HG02763 (cell line): ENCODE data around the gene MRPL24.

Experiments used
- ATAC-seq: cut with Tn5 transposase; IDR thresholded peaks from one replicate; pipeline ENCODE4 v1.9.1; 2021; ENCODE audit warnings: mild to moderate bottlenecking, moderate library complexity; ENCODE audit not compliant: unreplicated experiment

The MRPL24 gene

DNA sequence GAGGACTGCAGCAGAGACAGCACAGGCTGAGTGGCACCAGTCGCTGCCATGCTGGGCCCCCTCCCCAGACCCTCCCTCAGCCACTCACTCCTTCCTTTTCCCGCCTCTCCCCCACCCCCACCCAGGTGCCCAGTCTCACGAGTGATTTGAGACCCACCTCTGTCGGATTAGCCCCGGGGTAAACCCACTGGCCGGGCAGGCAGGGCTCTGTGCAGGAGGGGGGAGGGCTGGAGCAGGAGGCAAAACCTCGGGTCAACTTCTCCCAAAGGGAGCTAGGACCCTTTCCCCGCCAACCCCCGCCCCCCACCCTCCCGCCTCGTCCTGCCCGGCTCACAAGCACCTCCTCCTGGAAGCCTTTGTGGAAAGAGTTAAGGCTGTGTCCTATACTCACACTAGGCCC is 3.5 kb upstream of the MRPL24 start:
- ATAC-seq = no peak

DNA sequence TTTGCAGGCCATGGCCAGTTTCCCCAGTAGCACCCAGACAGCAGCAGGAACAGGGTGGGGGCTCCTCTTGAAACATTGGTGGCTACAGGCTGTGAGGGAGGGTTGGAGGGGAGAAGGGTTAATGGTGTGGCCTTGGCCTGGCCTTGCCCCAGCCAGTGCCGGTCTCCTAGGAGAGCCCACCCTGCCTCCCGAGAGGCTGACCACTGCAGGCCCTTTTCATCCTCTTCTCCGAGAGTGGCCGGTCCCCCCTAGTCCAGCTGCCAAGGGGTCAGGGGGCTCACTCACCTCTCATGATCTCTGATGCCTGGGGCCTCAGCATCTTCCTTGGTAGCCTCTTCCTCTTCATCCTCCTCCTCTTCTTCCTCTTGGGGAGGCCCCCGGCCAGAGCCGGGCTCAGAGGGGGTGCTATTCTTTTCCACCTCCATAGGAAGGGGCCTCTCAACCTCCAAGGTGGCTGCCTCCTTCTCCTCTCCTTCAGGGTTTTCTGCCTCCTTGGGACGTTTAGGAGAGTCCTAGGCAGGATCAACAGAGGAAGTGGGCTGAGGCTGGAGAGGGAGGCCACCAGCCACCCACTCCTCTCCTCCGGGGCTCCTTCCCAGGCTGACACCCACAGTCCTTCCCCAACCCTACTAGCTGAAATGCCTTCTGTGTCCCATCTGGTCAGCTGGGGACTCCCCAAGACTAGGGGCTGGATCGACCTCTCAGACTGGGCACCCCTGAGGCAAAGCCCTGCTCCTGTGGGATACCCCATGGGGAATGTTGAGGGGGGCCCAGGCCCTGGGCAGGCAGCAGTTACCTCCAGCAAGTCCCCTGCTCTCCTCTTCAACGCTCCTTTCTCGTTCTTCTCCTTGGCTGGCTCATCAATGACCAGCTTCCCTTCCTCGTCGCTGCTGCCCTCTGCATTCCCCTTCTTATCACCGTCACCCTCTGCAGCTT is 2.7 kb upstream of the MRPL24 start:
- no peak for ATAC-seq

DNA sequence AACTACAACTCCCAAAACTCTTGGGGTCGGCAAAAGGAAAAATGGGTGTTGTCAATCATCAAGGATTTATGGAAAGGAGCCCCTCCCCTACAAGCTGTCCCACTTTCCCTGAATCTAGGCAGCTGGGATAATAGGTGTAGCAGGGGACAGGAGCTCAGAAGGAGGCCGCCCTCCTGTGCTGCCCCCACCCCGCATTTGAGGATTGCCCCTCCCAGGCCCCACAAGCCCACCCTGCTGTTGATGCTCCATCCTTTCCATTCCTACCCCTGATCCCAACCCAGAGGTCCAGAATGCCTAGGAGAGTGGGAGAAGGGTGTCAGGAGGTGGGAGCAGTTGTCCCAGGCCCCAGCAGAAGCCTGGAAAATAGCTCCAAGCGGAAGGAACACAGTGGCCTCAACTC is 1.9 kb upstream of the MRPL24 start:
- ATAC-seq = no peak

DNA sequence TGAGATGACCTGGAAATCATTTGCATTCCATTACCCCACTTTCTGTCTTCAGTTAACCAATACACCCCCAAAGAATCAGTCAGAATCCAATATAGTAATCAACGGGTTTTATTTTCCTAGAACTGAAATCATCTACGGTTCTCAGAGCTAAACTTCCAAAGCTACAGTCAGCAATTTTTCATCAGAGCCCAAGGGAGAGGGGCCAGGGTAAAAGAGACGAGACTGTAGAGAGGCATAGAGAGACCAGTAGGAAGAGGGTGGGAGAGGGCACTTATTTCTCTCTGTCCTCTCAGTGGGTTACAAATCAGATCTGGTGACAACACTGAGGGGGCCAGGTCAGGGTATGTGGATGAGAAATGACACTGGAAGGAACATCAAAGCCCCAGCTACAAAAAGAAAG is 1.1 kb upstream of the MRPL24 start:
- no peak for ATAC-seq

DNA sequence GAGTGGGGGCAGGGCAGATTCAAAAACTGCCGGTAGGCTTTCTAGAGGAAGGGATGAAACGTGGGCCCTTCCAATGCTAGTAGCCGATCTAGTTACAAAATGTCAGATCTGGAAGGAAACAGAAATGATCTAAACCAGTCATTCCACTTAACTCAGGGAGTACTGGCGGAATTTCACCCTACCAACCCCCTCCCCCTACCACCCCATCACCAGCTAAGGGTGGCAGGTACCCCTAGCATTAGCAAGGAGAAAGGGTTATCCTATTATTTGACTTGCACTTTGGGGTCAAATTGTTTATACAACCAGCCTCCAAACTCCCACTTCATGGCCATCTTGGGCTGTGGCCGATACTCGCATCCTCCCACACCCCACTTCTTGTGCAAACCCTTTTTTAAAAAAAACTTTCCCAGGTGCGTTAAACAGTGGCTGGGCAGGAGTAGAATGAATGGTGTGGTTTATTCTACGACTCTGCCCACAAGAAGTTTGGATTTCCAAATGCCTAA is 644 bp upstream of the MRPL24 start:
- ATAC-seq = no peak

DNA sequence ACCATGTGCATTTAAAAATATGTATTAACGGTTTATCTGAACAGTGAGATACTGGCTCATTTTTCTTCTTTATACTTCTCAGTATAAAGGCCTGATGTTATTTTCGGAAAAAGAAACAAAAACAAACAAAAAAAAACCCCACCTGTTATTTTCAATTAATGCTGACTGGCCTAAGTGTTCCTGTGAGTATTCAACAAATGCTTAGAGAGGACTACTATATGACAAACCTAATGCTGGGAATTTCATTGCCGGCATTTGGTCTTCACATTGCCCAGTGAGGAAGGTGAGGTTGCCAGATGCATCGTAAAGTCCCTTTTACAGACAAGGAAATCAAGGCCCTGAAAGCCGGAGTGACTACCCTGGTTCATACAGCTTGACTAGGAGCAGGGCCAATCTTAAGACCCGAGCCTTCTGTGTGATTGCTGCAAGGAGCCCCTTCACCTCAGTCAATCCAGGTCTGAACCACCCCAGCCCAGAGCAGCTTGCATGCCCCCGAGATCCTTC is 599 bp downstream of the MRPL24 start:
- no peak for ATAC-seq

DNA sequence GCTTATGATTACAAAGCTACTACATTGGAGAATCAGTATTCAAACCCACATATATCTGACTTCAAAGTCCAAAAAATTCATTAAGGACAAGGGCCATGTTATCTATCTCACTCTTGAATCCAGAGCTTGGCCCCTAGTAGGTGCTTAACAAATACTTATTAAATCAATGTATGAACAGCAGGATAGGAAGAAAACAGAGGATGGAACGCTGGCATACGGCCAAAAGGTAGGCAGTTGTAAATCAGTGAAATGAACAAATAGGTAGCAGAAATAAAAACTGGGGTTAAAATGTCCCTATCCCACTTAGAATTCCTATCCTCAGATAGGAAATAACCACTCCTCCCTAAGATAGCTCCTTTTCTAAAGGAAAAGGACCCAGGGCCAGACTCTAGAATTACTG is 2.0 kb downstream of the MRPL24 start:
- ATAC-seq = no peak

DNA sequence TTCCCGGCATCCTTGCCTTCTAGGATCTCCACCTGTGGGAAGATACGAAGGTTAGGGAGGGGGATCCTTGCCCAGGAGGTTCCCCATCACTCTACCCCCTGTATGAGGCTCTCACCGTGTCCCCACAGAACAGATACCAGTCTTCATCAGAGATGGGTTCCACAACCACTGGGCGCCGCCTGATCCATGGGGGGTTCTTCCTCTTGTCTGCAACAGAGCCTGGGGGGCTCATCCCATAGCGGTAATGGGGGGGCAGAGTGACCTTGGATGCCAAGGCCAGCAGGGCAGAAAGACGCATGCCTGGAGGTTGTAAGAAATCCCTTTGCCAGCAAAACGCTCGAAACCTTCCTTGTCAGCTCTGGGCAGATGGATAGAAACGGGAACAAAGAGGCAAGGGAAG is 2.5 kb downstream of the MRPL24 start:
- no peak for ATAC-seq

DNA sequence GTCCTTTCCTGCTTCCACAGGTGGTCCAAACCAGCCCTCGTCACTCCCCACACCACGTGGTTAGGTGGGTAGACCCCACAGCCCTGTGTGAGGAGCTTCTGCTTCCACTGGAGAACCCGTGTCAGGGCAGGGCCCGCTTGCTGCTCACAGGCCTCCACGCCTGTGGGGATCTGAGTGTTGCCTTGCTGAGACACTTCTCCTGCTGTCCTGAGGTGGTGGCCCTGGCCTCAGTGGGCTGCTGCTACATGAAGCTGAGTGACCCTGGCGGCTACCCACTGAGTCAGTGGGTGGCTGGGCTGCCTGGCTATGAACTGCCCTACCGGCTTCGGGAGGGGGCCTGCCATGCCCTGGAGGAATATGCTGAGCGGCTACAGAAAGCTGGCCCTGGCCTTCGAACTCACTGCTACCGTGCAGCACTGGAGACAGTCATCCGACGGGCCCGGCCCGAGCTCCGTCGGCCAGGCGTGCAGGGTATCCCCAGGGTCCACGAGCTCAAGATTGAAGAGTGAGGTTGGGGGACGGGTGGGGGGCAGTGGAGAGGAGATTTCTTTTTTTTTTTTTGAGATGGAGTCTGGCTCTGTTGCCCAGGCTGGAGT is 6.8 kb downstream of the MRPL24 start:
- ATAC-seq = no peak

DNA sequence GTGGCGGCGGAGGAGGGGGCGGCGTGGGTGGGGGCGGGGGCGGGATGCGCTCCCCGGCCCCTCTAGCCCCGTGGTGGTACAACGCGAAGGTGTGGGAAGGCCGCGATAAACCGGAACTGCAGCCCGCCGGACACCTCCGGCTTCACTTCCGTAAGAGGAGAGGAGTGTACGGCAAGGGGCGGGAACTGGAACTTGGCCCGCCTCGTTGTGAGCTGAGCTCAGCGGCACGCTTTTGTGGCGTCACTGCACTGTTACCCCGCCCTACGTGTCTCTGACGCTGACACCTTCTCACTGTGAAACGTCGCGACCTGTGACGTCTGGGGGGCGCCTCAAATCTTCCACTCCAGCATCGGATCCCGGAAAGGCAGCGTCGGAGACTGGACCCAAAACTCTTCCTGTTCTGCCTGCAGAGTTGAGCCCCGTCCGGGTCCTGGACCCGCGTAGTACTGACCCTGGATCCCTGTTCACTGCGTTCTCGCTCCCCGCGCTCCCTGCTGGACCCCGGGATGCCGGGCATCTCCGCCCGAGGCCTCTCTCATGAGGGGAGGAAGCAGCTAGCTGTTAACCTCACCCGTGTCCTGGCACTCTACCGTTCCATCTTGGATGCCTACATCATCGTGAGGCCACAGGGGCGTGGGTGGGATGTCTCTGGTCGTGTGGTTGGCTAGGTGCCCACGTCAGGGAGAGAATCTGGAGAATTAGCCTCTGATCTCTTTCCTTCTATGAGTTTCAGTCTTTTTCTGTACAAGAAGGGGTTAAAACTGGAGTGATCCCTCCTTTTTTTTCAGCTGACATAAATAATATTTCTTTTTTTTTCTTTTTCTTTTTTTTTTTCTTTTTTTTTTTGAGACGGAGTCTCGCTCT is 12.1 kb downstream of the MRPL24 start, which contains the start of gene ISG20L2:
Gene ISG20L2, minus strand, starts transcription at position 168 of the 864 bp plus-strand sequence. CDS start 1,114 bp downstream, outside the sequence.
- peak; percentile 87 for ATAC-seq

DNA sequence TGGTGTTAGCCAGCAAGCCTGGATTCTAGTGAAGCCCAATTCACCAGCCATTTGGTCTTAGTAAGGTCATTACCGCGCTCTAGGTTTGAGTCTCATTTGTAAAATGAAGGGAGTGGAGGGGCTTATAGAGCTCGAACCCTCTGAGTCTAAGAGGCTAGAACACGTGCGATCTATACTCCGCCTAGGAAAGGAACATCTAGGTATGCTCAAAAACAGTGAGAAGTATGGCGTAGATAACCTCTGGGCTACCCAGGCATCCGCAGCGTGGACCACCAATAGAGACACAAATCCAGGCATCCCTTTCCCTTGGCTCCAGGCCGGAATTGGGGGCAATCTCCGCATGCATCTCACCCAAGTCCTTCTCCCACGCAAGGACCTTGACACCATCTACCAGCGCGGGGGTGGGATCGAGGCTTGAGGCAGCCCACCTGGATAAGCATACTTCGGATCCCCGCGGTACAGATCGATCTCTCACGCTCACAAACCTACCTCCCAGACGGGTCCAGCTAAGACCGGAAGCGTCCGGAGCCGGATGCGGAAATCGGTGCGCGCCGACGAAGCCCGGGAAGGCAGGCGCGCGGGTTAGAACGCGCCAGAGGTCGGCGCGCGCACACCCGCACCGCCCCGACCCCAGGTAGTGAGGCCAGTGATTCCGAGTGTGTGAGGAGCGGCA is 12.8 kb downstream of the MRPL24 start, which contains the start of gene METTL25B:
Gene METTL25B, plus strand, starts transcription at position 544 of the 673 bp plus-strand sequence. CDS start 636 bp downstream, outside the sequence.
- ATAC-seq = peak; percentile 53

DNA sequence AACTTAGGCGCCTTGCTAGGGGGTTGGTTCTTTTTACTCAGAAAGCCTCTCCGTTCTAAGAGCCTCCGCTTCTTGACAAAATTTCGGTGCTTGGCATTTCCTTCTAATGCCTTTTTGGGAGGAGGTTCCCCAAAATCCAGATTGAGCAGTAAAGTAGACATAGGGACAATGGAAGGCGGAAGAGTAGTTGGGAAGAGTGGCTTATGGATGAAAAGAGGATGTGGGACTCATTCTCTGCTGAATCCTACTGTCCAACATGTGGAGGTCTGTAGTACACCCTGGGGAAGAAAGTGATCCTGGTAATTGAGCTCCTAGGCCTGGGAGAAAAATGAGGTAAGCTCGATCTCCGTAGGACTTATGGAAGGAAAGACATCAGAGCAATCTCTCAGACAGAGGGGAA is 13.4 kb downstream of the MRPL24 start:
- ATAC-seq = no peak

DNA sequence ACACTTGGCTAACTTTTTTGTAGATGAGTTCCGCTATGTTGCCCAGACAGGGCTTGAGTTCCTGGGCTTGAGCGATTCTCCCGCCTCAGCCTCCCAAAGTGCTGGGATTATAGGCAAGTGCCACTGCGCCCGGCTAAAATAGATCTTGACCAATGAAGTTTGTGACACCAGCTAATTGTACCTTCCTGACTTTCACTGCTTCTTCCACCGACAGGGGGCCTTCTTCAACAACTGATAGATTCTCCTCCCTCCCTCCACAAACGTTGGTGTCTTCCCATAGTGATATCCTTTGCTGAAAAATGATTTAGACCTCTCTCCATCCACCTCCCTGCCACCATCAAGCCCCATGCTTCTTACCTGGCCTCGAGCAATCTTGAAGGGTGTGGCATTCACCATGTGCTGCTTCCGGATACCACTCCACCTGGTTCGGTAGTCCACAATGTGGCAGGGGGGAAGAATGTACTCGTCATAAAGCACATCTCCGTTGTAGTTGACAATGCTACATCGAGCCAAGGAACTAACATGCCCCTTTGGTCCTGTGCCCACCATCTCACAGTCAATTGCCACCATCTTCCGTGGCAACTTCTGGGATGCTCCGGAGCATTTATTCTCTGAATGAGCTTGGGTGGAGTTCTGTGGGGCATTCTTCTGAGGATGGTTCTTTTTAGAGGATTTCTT is 14.2 kb downstream of the MRPL24 start:
- ATAC-seq = no peak

DNA sequence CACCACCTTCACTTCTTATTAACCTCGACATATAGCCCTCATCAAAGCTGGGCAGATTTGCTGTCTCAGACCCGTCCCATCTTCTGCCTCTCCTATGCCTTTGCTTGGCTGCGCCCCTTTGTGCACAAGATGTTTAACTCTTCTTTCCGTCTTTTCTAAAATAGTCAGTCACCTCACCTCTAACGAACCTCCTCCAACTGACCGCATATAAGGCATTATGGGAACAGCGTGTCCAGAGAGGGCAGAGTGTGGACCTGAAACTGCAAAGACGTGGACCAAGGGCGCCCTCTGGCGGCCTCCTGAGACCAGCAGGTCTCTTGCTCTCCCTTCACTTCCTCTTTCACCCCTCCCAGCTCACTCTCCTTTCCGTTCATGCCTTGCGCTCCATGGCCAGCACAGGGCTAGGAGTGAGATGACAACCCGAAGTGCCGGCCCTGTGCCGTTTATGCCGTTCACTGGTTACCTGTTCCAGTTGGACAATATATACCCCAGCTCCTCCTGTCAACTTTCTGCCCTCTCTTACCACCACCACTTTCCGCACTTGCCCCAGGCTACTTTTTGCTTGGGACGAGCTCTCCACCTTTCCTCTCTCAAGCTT is 15.1 kb downstream of the MRPL24 start:
- ATAC-seq = no peak

DNA sequence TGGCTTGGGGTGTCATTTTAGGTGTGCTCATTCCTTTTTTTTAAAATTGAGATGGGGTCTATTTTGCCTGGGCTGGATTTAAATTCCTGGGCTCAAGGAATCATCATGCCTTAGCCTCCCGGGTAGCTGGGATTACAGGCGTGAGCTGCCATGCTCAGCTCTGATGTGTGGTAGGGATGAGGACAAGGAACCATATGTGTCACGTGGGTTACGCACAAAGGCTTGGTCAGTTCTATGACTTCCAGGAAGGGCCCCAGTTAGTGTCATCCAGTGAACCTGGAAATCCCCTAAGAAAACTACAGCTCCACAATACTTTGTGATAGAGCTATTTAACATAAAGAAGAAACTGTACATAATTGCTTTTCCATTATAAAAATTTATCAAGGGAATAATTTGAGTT is 19.4 kb downstream of the MRPL24 start:
- no peak for ATAC-seq

DNA sequence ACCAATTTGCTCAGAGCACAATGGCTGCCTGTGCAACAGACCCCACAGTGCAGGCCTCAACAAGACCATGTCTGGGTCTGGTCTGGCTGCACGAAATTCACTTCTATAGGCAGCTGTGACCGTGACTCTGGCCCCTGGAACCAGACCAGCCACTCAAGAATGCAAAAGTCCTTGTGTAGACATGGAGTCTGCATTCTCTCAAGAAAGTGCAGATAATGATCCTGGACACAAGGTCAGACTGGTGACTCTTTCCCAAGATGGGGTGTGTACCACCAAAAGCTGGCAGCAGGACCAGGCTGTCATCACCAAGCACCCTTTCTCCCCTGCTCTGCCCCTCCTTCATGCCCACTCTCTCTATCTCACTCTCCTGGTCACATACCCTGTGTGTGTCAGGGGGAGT is 19.8 kb downstream of the MRPL24 start:
- ATAC-seq = no peak

DNA sequence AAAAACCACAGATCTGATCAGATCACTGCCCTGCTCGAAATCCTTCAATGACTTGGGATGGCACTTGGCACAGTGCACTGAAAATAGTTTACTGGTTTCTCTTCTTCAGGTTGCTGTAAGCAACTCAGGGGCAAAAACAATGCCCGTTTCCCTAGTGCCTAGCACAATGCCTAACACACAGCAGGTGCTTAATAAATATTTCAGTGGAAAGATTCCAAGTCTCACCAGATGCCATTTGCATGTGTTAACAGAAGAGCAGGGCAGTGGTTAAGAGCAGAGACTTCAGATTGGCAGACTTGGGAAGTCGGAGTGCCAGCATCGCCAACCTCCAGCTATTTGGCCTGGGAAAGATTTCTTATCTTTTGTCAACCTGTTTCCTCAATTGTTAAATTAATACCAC is 23.5 kb downstream of the MRPL24 start:
- ATAC-seq = no peak

DNA sequence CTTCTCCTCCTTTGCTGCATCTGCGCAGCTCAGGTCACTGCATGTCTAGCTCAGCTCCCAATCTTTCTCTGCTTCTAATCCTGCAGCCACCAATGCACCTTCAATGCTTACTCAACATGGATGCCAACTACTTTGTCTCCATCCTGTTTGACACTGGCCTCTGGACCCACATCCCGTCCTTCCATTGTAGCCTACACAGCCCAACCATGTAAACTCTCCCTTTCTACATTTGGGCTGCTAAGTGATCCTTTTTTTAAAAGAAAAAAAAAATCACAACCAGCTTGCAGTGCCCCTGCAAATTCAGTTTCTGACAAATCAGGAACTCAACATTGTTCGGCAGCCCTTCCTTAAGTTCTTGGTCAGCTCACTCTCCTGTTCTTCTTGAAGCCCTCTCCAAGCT is 26.1 kb downstream of the MRPL24 start:
- ATAC-seq = no peak

DNA sequence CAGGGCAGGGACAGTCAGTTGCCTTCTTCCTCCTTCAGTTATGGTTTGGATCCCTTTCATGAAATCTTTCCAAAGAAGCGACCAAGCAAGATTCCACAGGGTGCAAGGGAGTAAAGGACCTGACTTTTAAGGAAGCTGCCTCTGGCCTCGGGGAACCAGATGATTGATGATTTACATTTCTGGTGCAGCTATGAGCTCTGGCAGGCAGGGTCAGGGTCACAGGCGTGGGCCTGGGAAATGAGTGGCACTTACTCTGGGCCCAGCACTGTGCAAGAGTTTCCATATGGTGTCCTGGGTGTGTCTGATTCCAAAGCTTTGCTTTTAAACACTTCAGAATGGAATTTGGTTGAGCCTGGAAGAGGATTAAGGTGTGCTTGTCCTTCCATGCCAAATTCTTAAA is 28.3 kb downstream of the MRPL24 start:
- no peak for ATAC-seq
